SK-N-SH (cell line): ENCODE data around the gene PLCH1. TPM values are rescaled to one million over a fixed set of nuclear protein-coding genes. Genes with fewer than 3 reads are reported as not detected.

ENCODE experiments used
- CTCF ChIA-PET: fragments of 300-600, 350-600 bp; formaldehyde crosslinking; extraction: SDS; loops from one replicate; lab custom pipeline; 2021; lab: Yijun Ruan, JAX
- POLR2A ChIA-PET: fragments of 350-600 bp; sonication (Branson Sonifier 250); formaldehyde crosslinking; extraction: SDS; loops from one replicate; lab custom pipeline; 2020; ENCODE audit warnings: antibody characterized with exemption, inconsistent platforms; lab: Yijun Ruan, JAX
- DNase-seq: peaks from one replicate; pipeline ENCODE4 v3.0.0; 2012
- H2AFZ ChIP-seq: fragments of 200-600 bp; sonication (generic); 2 replicates; pipeline ENCODE4 v1.8.1; 2016; ENCODE audit warnings: antibody characterized with exemption, mild to moderate bottlenecking, low read depth
- H3F3A ChIP-seq: fragments of 200-600 bp; sonication (generic); replicated peaks from 2 replicates; pipeline ENCODE3; 2016; ENCODE audit warnings: antibody characterized with exemption, mild to moderate bottlenecking; ENCODE audit not compliant: insufficient read depth
- H3K27ac ChIP-seq, 2 experiments: fragments of 200-500 bp in 1 of 2; fragments of 200-600 bp in 1 of 2; sonication (Bioruptor generic) in 1 of 2; sonication (generic), shearing (Covaris generic) in 1 of 2; 2 replicates each; pipeline versions ENCODE4 v1.5.1 to v1.6.1; 2014 to 2016; ENCODE audit warnings: low read depth in 2 of 2, inconsistent platforms in 1 of 2, low read length in 1 of 2, mild to moderate bottlenecking in 1 of 2, mixed read lengths in 1 of 2
- H3K27me3 ChIP-seq: fragments of 200-600 bp; sonication (generic), shearing (Covaris generic); 2 replicates; pipeline ENCODE4 v1.6.1; 2016; ENCODE audit warnings: mixed run types; ENCODE audit not compliant: insufficient read depth
- H3K36me3 ChIP-seq, 2 experiments: fragments of 200-500 bp in 1 of 2; fragments of 200-600 bp in 1 of 2; sonication (Bioruptor generic) in 1 of 2; sonication (generic) in 1 of 2; replicated peaks in 1 of 2; 2 replicates each; pipeline versions ENCODE3 to v1.5.1; 2014 to 2016; ENCODE audit warnings: low read length in 1 of 2, mild to moderate bottlenecking in 1 of 2; ENCODE audit not compliant: insufficient read depth in 2 of 2, control insufficient read depth in 1 of 2
- H3K4me1 ChIP-seq, 2 experiments: fragments of 200-500 bp in 1 of 2; fragments of 200-600 bp in 1 of 2; sonication (Bioruptor generic) in 1 of 2; sonication (generic), shearing (Covaris generic) in 1 of 2; 2 replicates each; pipeline versions ENCODE4 v1.5.1 to v1.6.1; 2014 to 2016; ENCODE audit warnings: low read depth in 1 of 2, low read length in 1 of 2, mixed run types in 1 of 2; ENCODE audit not compliant: insufficient read depth in 2 of 2, control insufficient read depth in 1 of 2
- H3K4me2 ChIP-seq: fragments of 200-600 bp; sonication (generic), shearing (Covaris generic); 2 replicates; pipeline ENCODE4 v1.6.1; 2017; ENCODE audit warnings: mixed run types
- H3K4me3 ChIP-seq, 2 experiments: fragments of 200-500 bp in 1 of 2; fragments of 200-600 bp in 1 of 2; sonication (Bioruptor generic) in 1 of 2; sonication (generic), shearing (Covaris generic) in 1 of 2; 2 replicates each; pipeline versions ENCODE4 v1.5.1 to v1.8.1; 2014 to 2016; ENCODE audit warnings: low read depth in 2 of 2, inconsistent platforms in 1 of 2, low read length in 1 of 2, mild to moderate bottlenecking in 1 of 2, mixed read lengths in 1 of 2, moderate library complexity in 1 of 2
- H3K79me2 ChIP-seq: fragments of 200-600 bp; sonication (generic); 2 replicates; pipeline ENCODE4 v1.8.1; 2017; ENCODE audit warnings: mild to moderate bottlenecking; ENCODE audit not compliant: insufficient read depth
- H3K9ac ChIP-seq: fragments of 200-600 bp; sonication (generic); 2 replicates; pipeline ENCODE4 v1.6.1; 2017; ENCODE audit warnings: mixed run types
- H3K9me2 ChIP-seq: fragments of 200-600 bp; sonication (generic); 2 replicates; pipeline ENCODE4 v1.6.1; 2017; ENCODE audit warnings: mixed run types
- H3K9me3 ChIP-seq: fragments of 200-600 bp; sonication (generic); 2 replicates; pipeline ENCODE4 v1.6.1; 2017; ENCODE audit warnings: mixed run types, mild to moderate bottlenecking, moderate library complexity
- H4K20me1 ChIP-seq: fragments of 200-600 bp; sonication (generic); 2 replicates; pipeline ENCODE4 v1.6.1; 2017; ENCODE audit warnings: mild to moderate bottlenecking, mixed run types; ENCODE audit not compliant: insufficient read depth
- GABPA ChIP-seq: IDR thresholded peaks from 2 replicates; pipeline ENCODE4 v1.4.0; 2012; ENCODE audit warnings: low read depth, mild to moderate bottlenecking
- NFIC ChIP-seq: IDR thresholded peaks from 2 replicates; pipeline ENCODE4 v1.4.0; 2012; ENCODE audit warnings: borderline replicate concordance
- PBX3 ChIP-seq: IDR thresholded peaks from 2 replicates; pipeline ENCODE4; 2012
- POLR2AphosphoS5 ChIP-seq: IDR thresholded peaks from 2 replicates; pipeline ENCODE4 v1.6.1; 2012; ENCODE audit warnings: low read depth, low read length
- RCOR1 ChIP-seq: fragments of 150-350 bp; IDR thresholded peaks from 2 replicates; pipeline ENCODE4 v1.6.1; 2017; ENCODE audit warnings: antibody characterized with exemption, low read length
- SMC3 ChIP-seq: IDR thresholded peaks from 2 replicates; pipeline ENCODE4 v1.6.1; 2012; ENCODE audit warnings: low read depth, low read length, improper control_type of control experiment
- TAF1 ChIP-seq: IDR thresholded peaks from 2 replicates; pipeline ENCODE4 v1.6.1; 2012; ENCODE audit warnings: low read depth, mild to moderate bottlenecking, low read length, moderate library complexity, borderline replicate concordance
- TCF12 ChIP-seq: IDR thresholded peaks from 2 replicates; pipeline ENCODE4 v1.4.0; 2012
- USF2 ChIP-seq: fragments of 150-350 bp; IDR thresholded peaks from 2 replicates; pipeline ENCODE4 v1.6.1; 2017; ENCODE audit warnings: antibody characterized with exemption, low read length, low read depth, borderline replicate concordance
- WGBS: methylation state at CpG from one replicate; pipeline ENCODE4 v1.1.6; 2017; ENCODE audit warnings: low lambda C conversion rate; 5-methylcytosine and 5-hydroxymethylcytosine counted together
- polyA plus RNA-seq, 3 experiments: library from polyadenylated mRNA; depleted of rRNA; stranded (reverse); fragments of >200 nt; gene quantifications; 2 replicates each; pipeline ENCODE4 v1.2.3, GENCODE V29; 2012
- TF ChIP-seq, protein P1 (sequence below): IDR thresholded peaks from 2 replicates; pipeline ENCODE4 v1.4.0; 2012; ENCODE audit warnings: low read depth, borderline replicate concordance

Gene PLCH1
- polyA plus RNA-seq, 1 of the 3 experiments (the other 2 are of a cell fraction) = 0.26 TPM

DNA sequence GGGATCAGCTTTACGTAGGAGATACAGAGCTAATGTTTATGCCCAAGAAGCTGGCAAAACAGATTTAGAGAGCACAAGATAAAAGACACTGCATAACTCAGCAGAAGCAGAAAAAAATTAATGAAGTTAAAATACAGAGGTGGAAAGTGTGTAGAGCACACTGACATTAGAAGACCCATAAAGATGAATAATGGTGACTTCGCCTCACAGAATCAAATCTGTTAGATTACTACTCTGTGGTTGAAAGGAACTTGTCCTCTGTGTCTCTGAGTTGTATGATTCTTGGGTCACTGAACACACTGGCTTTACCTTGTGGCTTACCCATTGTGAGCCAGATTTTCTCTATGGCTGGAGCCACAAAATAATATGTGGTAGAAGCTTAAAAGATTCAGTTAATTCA is 224.4 kb downstream of the PLCH1 start:
- H3K4me2 ChIP-seq = no peak overlapping the region
- POLR2A ChIA-PET = no interaction called here
- CTCF ChIA-PET = interaction anchor here (1.1 kb wide), 1 partner anchor 92 kb away, joined by 3 read pairs; no protein-coding TSS in a partner anchor

DNA sequence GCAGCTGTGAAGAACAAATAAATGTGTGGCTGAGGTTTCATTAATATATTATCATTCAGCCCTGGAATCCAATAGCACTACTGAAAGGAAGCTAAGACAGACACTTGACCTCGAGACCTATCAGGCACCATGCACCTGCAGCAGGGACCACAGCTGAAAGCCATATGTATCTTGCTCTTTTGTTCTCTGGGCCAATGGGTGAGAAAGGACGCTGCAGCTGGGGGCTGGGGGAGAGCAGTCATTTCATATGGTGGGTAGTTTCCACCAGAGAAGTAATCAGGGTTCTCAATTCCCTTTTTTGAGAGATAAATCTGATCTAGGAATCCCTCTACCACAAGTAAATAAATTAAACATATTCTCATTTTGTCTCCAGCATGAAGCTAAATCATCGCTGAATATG is 225.8 kb downstream of the PLCH1 start:
- H3K9me3 ChIP-seq = no peaks in the 10 kb centered on the region
- H3K4me1 ChIP-seq = peaks cover 0 to 2% of the 10 kb centered on the region in 2 experiments; a peak in 1 of 4 replicates
- H3K27ac ChIP-seq = no peak overlapping the region
- H2AFZ ChIP-seq = no peak overlapping the region
- H3K4me2 ChIP-seq = no peak overlapping the region
- H3K36me3 ChIP-seq = no peaks in the 10 kb centered on the region
- no peak overlapping the region for H3K9ac ChIP-seq
- DNase-seq = no peak
- no peak overlapping the region for H3K4me3 ChIP-seq
- CTCF ChIA-PET = interaction anchor here (0.6 to 1.5 kb wide), 3 partner anchors 69 to 189 kb away, joined by 3 to 5 read pairs (median 3); no protein-coding TSS in a partner anchor
- TF ChIP-seq PBX3 = no peak
- H3K27me3 ChIP-seq = no peaks in the 10 kb centered on the region
- WGBS = 43% methylated on average over 3 of the region's 3 CpGs
- H4K20me1 ChIP-seq = no peaks in the 10 kb centered on the region
- H3K79me2 ChIP-seq = no peaks in the 10 kb centered on the region
- POLR2A ChIA-PET = no interaction called here
- no peaks in the 10 kb centered on the region for H3K9me2 ChIP-seq
- H3F3A ChIP-seq = no peaks in the 10 kb centered on the region

More for the DNA sequence above, 224.4 kb downstream of the PLCH1 start:
- no peak for DNase-seq
- Histone ChIP-seq H3F3A (no peaks in the 10 kb centered on the region), H3K9me2 (no peaks in the 10 kb centered on the region), H3K27ac (no peak overlapping the region), H3K9ac (no peak overlapping the region)
- 50% methylated on average over 2 of the region's 2 CpGs for WGBS
- TF ChIP-seq USF2 (no peak), TAF1 (no peak), GABPA (no peak), RCOR1 (no peak), TCF12 (no peak), POLR2AphosphoS5 (no peak), SMC3 (no peak), NFIC (no peak)
- TF ChIP-seq, protein P1, sequence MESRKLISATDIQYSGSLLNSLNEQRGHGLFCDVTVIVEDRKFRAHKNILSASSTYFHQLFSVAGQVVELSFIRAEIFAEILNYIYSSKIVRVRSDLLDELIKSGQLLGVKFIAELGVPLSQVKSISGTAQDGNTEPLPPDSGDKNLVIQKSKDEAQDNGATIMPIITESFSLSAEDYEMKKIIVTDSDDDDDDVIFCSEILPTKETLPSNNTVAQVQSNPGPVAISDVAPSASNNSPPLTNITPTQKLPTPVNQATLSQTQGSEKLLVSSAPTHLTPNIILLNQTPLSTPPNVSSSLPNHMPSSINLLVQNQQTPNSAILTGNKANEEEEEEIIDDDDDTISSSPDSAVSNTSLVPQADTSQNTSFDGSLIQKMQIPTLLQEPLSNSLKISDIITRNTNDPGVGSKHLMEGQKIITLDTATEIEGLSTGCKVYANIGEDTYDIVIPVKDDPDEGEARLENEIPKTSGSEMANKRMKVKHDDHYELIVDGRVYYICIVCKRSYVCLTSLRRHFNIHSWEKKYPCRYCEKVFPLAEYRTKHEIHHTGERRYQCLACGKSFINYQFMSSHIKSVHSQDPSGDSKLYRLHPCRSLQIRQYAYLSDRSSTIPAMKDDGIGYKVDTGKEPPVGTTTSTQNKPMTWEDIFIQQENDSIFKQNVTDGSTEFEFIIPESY = no peak
- TF ChIP-seq, all 33 proteins: peak for 0
- Histone ChIP-seq H3K27me3 (no peaks in the 10 kb centered on the region), H3K4me1 (peaks cover 0 to 2% of the 10 kb centered on the region in 2 experiments; a peak in 1 of 4 replicates), H3K36me3 (no peaks in the 10 kb centered on the region), H2AFZ (no peak overlapping the region), H4K20me1 (no peaks in the 10 kb centered on the region), H3K9me3 (no peaks in the 10 kb centered on the region), H3K4me3 (no peak overlapping the region), H3K79me2 (no peaks in the 10 kb centered on the region)
